NCI-H2081 treated with DMSO at 0.1 percent for 48 hours (cell line): ENCODE data around the gene C11orf65.

Source experiments
- DNase-seq: peaks from one replicate; lab custom pipeline; 2025; lab: John Stamatoyannopoulos, UW

Gene C11orf65

GRCh38 chr11:108369064-108369463 lies 98.3 kb downstream of the C11orf65 start:
- DNase-seq: no peak

- DNase-seq: no peak
Observed at GRCh38 chr11:108368134-108368533, 99.2 kb downstream of the C11orf65 start.

- no peak for DNase-seq
Observed at GRCh38 chr11:108364159-108364558, 103.2 kb downstream of the C11orf65 start.

- no peak for DNase-seq
Observed at GRCh38 chr11:108351468-108351867, 115.9 kb downstream of the C11orf65 start.

GRCh38 chr11:108346451-108346850 lies 120.9 kb downstream of the C11orf65 start:
- no peak for DNase-seq

GRCh38 chr11:108345767-108346166 lies 121.6 kb downstream of the C11orf65 start:
- DNase-seq: no peak

GRCh38 chr11:108343714-108344113 lies 123.6 kb downstream of the C11orf65 start:
- DNase-seq: no peak

GRCh38 chr11:108341654-108342053 lies 125.7 kb downstream of the C11orf65 start:
- DNase-seq: no peak

- DNase-seq: no peak
Observed at GRCh38 chr11:108340973-108341372, 126.4 kb downstream of the C11orf65 start.

GRCh38 chr11:108338750-108339149 lies 128.6 kb downstream of the C11orf65 start:
- DNase-seq: no peak

- DNase-seq: no peak
Observed at GRCh38 chr11:108333403-108333899, 133.9 kb downstream of the C11orf65 start.
